Right lung (tissue), 5 donors: ENCODE measurements around the gene TUBB4B. TPM values are rescaled to one million over a fixed set of nuclear protein-coding genes. Genes with fewer than 3 reads are reported as not detected.

ENCODE experiments used
- DNase-seq, 2 donors: peaks; one replicate each; pipeline ENCODE4 v3.0.0-alpha.2; 2013
- polyA plus RNA-seq, 5 donors: library from polyadenylated mRNA; unstranded; fragments of 120-200 nt; gene quantifications; one replicate each; pipeline versions ENCODE4 v1.2.1 to v1.2.3, GENCODE V29; 2013; ENCODE audit warnings: inconsistent platforms in 1 of 5, low replicate concordance in 1 of 5; ENCODE audit not compliant: insufficient read length in 5 of 5, insufficient read depth in 1 of 5

The TUBB4B gene
- polyA plus RNA-seq, 5 donors, result 211 to 322 (median 258) TPM

DNA sequence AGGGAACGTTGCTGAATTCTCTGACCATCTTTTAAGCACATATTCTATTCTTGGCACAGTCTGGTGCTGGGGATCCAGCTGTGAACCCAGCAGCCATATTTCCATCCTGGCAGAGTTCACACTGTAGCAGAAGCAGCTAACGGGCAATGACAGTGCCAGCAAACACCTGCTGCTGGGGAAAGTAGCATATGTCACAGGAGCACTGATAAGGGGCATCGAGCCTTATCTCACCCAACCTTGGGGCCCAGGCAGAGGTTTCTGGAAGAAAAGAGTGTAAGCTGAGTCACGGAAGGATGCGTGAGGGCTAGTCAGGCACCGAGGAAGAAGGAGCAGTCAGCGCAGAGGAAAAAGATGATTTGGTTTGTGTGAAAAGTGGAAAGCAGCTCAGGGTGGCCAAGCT is 34.5 kb upstream of the TUBB4B start:
- no peak for DNase-seq

DNA sequence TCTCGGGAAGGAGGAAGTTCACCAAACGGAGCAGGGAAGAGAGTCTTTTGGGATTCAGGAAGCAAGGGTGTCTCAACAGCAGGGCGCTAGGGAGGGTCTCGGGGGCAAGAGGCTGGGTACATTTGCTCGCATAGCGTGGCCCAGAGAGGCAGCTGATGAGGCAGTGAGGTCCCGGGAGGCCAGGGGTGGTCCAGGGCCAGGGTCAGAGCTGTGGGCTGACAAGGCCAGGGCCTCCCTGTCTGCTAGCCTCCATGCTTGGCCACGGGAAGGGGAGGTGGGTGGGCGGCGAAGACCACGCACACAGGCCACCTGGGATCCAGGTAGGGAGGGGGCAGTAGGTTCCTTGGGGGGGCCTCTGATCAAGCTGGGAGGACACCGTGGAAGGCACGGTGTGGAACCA is 29.6 kb upstream of the TUBB4B start:
- no peak for DNase-seq

DNA sequence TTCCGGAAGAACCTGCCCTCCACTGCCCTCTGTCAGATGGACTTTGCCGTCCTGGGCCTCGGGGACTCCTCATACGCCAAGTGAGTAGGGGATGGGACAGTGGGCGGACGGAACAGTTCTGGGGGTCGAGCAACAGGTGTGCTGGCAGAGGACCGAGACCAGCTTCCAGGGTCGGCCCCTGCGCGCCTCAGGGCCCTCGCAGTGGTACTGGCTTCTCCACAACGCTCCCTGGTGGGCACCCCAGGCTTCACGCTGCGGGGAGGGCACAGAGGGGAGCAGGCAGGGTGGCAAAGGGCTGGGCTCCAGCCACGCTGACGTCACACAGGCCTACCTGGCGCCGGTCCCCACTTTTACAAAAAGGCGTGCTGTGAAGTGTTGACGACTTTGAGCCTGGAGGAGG is 28.6 kb upstream of the TUBB4B start:
- DNase-seq, result no peak

DNA sequence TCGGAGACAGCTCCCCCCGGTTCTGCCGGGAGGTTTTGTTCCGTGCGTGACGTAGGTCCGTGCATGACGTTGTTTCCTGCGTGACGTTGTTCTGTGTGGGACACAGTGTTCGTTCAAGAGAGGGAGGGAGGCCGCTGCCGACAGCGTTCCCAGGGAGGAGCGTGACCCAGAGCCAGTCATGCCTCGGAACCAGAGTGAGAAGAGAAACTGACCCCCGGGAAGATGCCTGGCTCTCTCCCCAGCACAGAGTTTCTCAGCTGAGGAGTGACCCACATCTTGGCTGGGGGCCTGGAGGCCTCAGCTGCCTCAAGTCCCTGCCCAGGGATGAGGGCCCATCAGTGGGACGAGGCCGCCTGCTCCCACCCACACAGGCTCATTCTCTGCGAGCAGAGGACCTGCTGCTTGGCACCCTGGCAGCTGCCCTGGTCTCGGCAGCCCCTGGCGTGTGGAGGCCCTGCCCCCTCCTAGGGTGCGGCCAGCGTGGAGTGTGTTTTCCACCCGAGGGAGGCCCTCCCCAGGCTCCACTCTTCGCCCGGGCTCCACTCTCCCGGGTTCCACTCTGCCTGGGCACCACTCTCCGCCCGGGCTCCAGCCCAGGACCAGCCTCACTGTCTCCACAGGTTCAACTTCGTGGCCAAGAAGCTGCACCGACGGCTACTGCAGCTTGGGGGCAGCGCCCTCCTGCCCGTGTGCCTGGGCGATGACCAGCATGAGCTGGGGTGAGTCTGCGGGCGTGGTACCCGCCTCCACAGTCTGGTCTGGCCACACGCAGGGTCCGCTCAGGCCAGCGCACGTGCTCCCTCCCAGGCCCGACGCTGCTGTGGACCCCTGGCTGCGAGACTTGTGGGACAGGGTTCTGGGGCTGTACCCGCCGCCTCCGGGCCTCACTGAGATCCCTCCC is 27.7 kb upstream of the TUBB4B start:
- no peak for DNase-seq

DNA sequence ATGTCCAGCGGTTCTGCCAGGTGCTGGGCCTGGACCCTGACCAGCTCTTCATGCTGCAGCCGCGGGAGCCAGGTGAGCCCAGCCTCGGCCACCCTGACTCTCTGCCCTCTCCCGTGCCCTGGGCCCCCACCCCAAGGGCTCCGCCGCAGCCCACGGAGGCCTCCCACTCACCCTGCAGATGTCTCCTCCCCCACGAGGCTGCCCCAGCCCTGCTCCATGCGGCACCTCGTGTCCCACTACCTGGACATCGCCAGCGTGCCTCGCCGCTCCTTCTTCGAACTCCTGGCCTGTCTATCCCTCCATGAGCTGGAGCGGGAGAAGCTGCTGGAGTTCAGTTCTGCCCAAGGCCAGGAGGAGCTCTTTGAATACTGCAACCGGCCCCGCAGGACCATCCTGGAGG is 26.5 kb upstream of the TUBB4B start:
- no peak for DNase-seq

DNA sequence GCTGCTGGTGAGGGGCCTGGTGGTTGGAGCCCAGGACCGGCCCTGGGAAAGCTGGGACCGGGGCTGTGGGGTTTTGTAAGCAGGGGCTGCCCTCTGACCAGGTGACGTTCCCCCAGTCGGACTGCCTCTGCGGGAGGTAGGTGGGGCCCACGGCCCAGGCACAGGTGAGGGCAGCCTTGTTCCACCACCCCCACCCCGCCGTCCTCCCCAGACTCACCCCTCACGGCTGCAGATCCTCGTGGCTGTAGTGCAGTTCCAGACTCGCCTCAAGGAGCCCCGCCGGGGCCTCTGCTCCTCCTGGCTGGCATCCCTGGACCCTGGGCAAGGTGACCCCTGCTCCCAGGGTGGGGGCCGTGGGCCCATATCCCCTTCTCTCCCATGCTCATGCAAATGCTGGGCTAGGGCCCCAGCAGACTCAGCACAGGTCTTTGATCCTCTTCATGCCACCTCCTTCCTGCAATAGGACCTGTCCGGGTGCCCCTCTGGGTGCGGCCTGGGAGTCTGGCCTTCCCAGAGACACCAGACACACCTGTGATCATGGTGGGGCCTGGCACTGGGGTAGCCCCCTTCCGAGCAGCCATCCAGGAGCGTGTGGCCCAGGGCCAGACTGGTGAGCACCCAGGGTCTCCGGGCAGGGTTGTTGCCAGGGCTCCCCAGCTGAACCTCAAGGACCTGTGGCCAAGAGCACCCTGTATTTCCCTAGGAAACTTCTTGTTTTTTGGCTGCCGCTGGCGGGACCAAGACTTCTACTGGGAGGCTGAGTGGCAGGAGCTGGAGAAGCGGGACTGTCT is 25.7 kb upstream of the TUBB4B start:
- DNase-seq, result no peak

DNA sequence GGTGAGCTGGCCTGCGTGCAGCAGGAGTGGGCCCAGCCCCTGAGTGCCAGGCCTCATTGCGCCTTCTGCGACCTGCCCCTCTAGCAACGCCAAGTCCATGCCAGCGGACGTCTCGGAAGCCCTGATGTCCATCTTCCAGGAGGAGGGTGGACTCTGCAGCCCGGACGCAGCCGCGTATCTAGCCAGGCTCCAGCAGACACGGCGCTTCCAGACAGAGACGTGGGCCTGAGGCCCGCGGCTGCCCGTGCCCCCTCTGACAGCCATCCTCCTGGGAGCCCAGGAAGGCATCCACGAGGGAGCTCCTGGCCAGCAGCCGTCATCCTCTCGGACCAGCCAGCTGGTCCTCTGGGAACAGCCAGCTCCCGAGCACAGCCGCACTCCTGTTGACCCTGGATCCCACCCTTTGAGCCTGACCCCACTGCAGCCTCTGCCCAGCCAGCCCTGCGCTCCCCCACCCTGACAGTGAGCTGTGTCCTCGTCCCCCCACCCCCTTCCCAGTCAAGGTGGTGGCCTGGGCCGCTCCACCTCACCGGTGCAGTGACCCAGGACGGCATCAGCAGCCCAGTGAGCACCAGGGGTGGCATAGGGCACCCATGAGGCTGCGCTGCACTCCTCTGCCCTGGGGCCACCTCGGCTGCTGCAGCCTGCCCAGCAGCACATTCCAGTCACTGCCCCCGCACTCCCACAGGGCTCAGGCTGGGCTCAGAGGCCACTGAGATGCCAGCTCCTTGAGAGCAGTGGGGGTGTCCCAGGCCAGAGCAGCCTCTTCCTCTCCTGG is 24.7 kb upstream of the TUBB4B start:
- DNase-seq, result no peak

DNA sequence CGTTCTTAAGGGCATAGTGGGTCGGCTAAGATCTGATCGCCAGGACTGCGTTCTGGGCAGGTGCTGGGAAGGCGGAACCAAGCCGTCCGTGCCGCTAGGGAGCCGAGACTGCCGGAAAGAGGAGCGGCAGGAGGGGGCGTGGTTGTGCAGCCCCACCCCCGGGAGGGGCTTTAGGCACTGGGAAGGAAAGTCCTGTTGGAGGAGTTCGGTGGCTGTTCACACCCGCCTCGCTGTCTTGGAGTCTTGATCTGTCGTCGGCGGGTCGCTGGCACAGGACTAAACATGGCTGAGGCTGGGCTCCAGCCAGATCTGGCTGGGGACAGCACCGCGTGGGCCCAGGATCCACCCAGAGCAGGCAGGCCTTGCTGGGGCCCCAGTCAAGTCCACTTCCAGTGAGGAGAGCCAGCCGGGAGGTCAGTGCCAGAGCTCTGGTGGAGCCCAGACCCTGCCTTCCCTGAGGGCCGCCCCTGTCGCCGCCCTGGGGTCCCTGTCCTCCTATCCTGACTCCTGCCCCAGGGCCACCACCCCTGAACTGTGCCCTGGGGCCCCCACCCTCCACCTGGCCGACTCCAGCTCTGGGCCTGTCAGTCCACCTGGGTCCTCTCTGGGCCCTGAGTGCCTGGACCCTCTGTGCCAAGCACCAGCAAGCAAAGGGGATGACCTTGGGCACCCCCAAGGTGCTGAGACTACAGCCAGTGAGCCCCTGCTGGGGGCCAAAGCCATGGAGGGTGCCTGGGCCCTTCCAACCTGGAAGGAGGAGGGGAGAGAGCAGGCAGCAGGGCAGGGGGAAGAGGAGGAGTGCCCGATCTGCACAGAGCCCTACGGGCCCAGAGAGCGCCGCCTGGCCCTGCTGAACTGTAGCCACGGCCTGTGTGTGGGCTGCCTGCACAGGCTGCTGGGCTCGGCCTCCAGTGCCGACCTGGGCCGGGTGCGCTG is 23.5 kb upstream of the TUBB4B start:
- no peak for DNase-seq

DNA sequence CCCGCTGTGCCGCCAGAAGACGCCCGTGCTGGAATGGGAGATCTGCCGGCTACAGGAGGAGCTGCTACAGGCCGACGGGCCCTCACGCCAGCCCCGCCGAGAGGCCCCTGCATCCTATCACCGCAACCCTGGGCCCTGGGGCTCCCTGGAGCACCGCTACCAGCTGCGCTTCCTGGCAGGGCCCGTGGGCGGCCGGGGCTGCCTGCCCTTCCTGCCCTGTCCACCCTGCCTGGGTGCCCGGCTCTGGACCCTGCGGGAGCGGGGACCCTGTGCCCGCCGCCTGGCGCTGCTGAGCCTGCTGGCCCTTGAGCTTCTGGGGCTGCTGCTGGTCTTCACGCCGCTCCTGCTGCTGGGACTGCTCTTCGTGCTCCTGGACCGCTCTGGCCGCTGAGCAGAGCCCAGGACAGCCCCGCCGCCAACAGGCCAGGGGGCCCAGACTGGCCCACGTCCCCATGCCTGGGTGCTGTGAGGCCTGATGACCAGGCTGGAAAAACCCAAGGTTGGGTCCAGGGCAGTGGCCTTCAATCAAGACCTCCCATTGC is 22.8 kb upstream of the TUBB4B start:
- DNase-seq, result no peak

DNA sequence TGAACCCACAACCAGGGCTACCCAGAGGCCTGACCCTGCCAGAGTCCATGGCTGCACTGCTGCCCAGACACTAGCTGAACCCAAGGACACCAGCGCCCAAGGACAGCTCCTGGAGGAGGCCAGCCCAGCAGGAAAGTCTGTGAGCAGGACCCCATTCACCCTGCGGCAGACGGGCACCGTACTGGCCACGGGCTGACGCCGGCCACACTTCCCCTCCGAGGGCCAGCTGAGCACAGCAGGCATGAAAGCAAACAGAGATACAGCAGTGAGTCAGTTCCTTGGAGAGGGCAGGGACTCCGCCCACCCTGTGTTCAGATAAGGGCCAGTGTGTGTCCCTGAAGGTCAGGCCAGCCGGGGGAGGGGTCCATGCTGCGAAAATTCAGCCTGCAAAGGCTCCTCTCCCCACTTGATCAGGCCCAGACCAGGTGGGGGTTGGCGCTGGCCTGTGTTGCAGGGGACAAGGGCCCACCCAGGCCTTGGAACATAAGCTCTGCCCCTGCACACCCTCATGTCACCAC is 22.3 kb upstream of the TUBB4B start:
- no peak for DNase-seq

DNA sequence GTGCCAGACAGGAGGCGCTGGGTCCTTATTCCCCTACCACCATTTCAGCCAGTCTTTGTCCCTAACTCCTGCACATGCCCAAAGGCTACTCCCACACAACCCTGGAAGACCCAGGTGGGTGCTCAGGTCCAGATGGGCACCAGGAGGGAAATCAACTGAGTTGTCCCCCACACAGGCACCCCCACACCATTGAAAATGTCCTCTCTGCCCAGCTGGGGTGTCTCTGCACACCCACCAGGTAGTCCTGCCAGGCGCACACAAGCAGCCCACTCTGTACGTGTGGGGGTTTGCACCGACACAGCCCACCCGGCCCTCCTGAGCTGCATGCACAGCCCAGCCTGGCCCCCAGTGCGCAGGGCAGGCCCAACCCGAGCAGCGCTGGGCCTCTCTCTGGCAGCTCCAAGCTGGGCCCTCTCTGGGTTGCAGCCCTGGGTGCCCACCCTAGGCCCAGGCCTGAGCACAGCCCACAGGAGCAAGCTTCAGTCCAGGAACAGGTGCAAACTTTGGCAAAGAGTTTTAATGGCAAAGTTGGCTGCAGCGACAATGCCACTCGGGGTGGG is 21.2 kb upstream of the TUBB4B start:
- no peak for DNase-seq

DNA sequence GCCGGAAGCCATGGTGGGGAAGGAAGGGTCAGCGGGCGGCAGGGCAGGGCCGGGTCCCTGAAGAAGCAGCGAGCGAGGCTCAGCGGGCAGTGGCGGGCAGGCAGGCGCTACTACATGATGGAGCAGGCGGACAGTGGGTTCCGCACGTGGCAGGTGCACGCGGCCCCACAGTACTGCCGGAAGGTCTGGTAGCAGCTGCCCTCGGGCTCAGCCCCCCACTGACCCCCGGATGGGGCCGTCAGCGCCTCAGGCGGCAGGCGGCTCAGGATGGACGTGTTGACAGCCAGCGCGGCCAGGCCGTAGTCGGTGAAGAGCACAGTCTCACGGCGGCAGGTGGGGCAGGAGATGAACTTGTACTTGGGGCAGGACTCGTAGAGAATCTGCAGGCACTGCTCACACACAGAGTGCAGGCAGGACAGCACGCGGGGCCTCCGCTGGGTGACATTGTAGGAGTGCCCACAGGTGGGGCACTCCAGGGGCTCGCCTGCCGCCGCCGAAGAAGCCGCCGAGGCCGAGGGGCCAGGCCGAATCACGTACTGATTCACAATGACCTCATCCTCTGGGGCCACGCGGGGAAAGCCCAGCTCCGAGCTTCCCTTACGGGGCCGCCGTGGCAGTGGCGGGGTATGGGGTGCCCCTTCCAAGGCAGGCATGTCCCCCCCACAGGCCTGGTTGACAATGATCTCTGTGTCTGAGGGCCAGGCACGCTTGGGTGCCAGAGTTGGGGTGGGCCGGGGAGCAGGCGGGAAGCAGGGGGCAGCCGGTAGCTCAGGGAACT is 20.6 kb upstream of the TUBB4B start:
- no peak for DNase-seq

DNA sequence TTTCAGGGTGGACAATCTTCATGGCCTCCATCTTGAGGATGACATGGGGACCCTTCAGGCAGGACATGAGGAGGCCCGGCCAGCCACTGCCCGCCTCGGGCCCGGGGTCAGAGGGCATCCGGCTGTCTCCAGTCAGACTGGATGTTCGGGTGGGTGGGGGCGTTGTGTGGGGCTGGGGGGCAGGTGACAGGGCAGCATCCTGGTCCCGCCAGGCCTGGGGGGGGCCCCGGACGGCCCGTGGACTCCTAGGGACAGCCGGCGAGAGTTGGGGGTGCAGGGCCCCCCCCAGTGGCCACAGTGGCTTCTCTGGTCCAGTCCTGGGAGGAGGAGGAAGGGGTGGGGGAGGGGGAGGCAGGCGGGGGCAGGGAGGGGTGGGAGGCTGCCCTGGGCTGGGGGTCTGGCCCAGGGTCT is 20.0 kb upstream of the TUBB4B start:
- DNase-seq, result no peak

DNA sequence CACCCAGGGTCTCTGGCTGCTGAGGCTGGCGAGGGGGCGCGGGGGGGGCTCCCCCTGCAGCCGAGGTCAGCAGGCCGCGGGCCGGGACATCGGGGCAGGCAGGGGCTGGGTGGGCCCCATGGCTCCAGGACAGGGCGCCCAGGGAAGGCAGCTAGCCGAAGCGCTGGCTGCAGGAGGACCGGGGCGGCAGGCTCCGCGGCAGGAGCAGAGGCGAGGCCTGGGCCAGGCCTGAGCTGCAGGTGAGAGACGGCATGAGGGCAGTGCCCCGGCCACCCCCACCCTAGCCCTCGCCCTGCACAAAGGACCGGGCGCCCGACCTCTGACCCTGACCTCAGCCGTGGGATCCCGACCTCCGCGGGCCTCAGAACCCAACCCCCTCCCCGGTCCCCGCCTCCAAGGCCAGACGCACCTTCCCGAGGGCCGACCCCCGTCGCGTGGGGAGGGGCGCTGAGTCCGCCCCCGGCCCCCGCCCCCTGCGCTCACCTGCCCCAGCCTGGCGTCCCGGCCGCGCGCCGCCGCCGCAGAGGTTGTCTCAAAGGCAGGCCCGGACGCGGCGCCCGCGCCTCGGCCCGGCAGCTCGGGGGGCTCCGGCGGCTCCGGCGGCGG is 19.5 kb upstream of the TUBB4B start:
- no peak for DNase-seq

DNA sequence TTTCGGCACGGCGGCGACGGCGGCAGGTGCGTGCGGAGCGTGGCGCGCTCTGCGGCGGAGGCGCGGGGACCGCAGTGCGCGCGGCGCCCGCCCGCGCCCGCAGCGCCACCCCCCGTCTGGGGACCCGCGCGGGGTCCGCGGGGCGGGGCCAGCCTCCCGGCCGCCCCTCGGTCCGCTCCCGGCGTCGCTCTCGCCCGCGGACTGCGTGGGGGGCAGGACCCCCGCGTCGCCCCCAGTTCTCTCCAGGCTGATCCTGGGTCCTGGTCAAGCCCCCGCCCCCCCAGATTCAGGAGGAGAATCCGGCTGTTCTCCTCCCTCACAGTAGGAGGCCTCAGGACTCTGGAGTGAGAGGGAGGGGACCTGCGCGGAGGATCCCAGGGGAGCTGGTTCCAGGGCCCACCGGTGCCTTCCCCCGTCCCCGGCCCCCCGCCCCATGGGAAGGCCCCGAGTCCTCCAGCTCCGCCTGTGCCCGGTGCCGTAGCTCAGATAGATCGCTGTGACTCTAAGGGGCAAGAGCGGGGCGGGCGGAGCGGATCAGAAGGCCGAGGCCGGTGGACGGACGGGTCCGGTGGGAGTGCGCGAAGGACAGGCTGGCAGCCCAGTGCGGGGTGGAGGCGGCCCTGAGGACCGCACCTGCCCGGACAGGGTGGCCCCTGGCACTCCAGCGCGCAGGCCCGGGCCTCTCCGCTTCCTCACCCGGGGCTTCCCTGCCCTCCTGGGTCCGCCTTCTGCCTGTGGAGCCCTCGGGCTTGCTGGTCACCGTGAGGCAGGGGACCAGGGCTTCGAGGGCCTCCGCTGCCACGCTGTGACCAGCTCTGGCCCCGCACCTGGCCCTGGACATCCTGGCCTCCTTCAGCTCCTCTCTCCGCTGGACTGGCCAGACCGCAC is 18.7 kb upstream of the TUBB4B start, which contains the start of gene RNF208:
RNF208 (minus strand) TSS at position 51 of the 888 bp plus-strand sequence. CDS start 1,028 bp downstream, outside the sequence.
- no peak for DNase-seq

DNA sequence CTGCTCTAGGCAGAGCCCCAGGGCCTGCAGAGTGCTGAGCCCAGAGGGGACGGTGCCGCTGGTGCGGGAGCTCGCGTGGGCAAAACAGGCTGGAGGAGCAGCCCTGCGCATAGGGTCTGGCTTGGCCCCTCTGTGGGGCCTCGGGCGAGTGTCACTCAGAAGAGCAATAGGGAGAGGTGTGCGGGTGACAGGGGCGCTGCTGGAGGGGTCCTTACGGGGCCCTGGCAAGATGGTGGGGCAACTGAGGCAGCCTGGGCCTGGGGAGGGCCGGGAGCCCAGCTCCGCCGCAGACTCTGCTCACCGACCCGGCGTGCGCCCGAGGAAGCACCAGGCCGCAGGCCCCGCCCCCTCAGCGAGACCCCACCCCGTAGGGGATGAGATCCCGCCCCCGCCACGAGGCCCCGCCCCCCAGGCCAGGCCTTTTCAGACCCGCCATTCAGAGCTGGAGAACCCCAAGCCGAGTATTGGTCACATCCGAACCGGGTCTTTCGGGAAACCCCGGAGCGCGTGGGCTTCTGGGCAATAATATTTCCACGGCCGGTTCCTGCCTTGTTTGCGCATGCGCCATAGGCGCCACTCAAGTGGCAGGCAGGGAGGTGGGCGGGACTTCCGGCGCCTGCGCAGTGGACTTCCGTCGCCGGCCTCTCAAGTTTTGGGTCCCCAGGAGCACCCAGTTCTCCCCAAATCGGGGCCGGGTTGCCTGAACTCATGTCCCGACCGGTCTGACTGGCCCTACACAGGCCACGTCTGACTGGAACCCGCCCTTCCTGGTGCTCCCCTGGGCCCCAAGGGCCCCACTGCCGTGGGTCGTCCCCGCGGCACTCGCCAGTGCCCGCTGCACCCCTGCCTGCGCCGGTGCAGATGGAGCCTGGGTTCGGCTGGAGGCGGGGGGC is 17.8 kb upstream of the TUBB4B start:
- peak; percentile 93 to 94 for DNase-seq
